CD4-positive, alpha-beta T cell treated with Interferon alpha-2 for 1 hour (primary cell): ENCODE measurements around the gene TMEM184C.

Experiments used
- DNase-seq, 2 donors: peaks; one replicate each; pipeline ENCODE4 v3.0.0-alpha.2; 2020 to 2022

The TMEM184C gene

GRCh38 chr4:147658501-147658900 is 41.3 kb downstream of the TMEM184C start:
- no peak for DNase-seq

DNA sequence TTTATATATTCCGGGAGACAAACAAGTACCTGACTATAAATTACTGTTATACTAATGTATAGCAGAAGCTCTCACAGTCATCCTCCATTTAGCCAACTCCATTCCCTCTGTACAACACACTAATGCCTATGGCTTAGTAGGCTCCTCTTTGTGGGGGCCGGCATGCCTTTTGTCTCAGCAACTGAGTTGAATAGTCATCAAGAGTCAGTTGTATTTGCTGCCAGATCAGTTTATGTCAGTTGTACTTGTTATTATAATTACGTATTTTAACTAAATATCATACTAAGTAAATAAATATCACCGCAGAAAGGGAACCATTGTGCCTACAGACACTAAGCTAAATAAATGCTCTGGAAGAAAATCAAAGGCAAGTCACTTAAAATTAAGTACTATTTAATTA is 56.9 kb downstream of the TMEM184C start:
- DNase-seq: no peak

- DNase-seq: no peak
Observed at GRCh38 chr4:147674496-147674895, 57.3 kb downstream of the TMEM184C start.

DNA sequence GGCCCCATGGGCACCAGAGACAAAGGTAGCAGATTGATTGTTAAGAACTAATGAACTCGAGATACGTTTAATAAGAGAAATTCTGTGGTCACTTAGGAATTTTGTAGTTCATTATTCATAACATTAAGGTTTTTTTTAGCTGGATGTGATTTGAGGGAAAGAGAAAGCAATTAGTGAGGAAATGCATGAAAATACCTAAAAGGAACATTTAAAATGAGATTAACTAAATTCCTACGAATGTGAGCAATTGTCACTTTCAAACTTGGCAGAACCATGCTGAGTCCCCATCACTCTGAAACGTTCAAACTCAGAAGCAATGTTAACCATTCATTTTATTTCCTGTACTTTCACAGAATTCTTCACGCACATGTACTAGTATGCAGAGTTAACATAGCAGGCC is 60.9 kb downstream of the TMEM184C start:
- DNase-seq: no peak

DNA sequence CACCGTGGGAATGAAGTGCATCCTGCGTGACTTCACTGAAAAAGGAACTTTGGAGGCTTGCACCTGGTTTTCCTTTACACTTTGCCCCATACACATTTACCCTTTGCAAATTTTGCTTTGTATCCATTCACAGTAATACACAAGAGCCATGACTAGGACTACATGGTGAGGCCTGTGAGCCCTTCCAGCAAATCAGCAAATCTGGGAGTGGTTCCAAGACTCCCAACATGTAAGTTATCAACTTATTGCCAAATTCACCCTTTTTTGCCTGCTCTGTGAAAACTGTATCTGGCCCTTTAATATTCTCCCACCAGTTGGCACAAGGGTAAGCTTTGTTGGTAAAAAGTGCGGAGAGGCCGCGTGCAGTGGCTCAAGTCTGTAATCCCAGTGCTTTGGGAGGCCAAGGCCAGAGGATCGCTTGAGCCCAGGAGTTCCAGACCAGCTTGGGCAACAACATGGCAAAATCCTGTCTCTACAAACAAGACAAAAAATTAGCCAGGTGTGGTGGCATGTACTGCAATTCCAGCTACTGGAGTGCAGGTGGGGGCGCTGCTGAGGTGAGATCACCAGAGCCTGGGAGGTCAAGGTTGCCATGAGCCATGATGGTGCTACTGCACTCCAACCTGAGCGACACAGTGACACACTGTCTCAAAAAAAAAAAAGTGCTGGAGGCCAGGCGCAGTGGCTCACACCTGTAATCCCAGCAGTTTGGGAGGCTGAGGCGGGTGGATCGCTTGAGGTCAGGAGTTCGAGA is 61.8 kb downstream of the TMEM184C start:
- no peak for DNase-seq

DNA sequence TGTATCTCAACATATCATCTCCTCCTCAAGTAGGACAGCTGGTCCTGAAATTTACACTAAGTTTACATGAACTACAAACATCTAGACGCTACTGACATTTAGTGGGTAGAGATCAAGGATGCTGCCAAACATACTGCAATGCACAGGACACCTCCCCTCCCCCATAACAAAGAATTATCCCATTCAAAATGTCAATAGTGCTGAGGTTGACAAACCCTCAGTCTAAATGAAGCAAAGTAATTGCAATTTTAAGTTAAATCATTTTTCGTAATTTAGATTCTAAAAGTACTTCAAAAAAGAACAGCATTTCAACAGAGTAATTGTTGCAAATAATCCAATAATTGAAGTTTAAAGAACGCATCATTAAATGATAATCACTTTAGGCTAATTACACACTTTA is 65.6 kb downstream of the TMEM184C start:
- no peak for DNase-seq

GRCh38 chr4:147683188-147683591 is 66.0 kb downstream of the TMEM184C start:
- DNase-seq: peak in 1 of 2 donors; percentile 27

- DNase-seq: peak; percentile 83 to 86
Observed at GRCh38 chr4:147683717-147684700, 66.8 kb downstream of the TMEM184C start, which contains the start of gene PRMT9. Gene PRMT9, minus strand, starts transcription at chr4:147684163. Its CDS starts 176 bp downstream, at chr4:147683987.

DNA sequence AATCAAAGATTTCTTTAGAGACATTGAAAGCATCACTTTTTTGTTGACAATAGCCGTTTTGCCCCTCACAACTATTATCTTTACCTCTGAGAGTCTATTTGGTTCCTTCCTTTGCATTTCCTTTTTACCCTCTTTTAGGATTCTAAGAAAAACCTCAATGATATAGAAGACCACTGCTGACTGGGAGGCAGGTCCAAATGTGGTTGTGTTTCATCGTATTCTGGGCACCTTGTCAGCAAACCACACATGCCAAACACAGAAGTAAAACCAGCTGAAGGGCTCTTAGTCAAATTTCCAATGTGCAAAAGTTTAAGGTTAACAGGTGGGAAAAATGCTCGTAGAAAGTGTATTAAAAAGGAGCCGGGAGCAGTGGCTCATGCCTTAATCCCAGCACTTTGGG is 71.9 kb downstream of the TMEM184C start:
- peak in 1 of 2 donors; percentile 18 for DNase-seq

GRCh38 chr4:147691820-147692219 is 74.6 kb downstream of the TMEM184C start:
- DNase-seq: no peak

DNA sequence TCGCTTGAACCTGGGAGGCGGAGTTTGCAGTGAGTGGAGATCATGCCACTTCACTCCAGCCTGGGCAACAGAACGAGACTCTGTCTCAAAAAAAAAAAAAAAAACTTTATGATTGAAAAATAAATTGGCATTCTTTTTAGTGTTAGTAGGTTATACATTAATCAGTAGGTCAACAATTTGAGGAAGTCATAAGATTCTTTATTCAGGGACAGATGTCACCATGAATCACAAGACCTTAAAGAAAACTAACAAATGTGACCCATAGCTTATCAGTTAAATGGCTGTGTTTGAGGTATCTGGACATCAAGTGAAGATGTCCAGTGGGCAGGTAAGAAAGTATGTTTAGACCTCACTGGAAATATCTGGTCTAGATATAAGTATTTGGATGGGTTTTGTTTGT is 76.0 kb downstream of the TMEM184C start:
- DNase-seq: no peak

- no peak for DNase-seq
Observed at GRCh38 chr4:147696866-147697265, 79.7 kb downstream of the TMEM184C start.

GRCh38 chr4:147704846-147705245 is 87.6 kb downstream of the TMEM184C start:
- no peak for DNase-seq

DNA sequence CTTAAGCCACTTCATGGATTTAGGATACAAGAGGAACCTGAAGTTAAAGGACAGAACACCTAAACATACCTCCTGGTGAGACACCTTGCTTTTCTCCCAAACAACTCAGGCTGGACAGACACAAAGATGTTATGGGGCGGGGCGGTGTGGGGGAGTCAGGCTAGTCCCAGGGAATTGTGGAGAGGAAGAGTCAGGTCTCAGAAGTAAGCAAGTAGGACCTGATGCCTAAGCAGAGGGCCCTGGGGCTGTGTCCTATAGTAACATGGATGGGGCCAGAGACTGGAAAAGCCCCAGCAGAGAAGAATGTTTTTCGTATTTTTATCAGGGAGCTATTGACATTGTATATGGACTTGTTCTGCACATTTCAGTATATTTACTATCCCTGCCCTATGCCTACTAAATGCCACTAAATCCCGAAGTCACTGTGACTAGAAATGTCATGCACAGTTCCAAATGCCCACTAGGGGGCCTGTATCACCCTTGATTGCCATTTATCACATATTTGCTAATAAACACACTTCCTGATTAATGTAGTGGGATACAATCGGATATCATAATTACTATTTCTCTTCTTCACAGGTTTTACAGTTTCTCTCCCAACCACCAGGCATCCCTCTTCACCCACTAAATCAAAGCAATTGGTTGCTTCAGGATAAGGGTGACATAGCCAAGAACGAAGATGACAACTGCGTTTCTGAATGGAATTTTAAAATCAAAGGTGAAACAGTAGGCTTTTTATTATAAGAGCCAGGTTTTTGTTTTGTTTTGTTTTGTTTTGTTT is 90.9 kb downstream of the TMEM184C start:
- peak; percentile 46 to 71 for DNase-seq

DNA sequence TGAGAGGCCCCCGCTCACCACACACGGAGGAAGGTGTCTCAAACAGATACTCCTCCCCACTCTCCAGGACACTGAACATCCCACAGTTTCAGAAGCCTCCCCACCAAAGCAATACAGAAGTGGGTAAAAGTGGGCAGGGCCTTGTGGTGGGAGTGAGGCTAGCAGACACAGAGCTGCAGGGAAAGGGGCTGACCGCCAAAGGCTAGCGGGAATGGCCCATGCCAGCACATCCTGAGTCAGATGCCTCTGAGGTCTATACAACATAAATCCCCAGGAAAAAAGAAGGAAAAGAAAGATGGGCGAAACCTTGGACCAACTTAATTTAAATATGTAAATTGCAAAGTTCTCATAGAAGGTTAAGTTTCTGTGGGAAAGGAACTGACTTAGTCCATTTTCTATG is 92.8 kb downstream of the TMEM184C start:
- DNase-seq: no peak

DNA sequence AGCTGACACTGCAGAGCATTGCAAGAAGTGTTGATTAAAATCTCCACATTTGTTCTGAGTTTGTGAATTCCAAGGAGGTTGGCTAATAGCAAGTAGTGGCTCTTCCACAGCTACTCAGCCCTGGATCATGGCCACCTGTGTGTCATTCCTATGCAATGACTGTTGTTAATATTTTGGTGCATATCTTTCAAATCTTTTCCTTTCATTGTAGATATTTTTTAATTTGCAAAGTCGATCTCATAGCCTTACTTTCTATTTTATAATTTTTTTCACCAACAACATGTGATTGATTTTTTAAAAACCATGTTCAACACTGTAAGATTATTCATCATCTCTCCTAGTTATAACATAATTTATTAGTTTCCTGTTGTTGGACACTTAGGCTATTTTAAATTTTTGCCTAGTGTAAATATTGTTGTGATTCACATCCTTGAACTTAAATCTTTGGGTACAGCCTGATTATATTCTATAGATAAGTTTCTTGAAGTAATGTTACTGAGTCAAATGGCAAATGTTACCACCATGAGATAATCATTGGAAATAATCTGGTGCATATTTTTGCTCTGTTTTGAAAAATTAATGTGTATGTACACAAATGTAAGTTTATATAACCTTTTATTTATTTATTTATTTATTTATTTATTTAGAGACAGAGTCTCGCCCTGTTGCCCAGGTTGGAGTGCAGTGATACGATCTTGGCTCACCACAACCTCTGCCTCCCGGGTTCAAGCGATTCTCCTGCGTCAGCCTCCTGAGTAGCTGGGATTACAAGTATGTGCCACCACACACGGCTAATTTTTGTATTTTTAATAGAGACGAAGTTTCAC is 97.6 kb downstream of the TMEM184C start:
- no peak for DNase-seq

GRCh38 chr4:147717878-147718277 is 100.7 kb downstream of the TMEM184C start:
- no peak for DNase-seq
